Mucosa of gallbladder (tissue), 1 donor: ENCODE data around the gene EIF3F. TPM values are rescaled to one million over a fixed set of nuclear protein-coding genes. Genes with fewer than 3 reads are reported as not detected.
A peak's percentile ranks its signal among the peaks of the same experiment; 100 is the strongest.

Source experiments
- DNase-seq: peaks from one replicate; pipeline ENCODE4 v3.0.0-alpha.2; 2020; ENCODE audit warnings: low spot score
- total RNA-seq: library from RNA; stranded (reverse); gene quantifications from one replicate; pipeline ENCODE4 v1.2.1, GENCODE V29; 2021
- donor health status: DM: no; HTN: no; CAD: no.

Gene EIF3F
- total RNA-seq, 1 donor from 2014 or later, result 251 TPM

DNA sequence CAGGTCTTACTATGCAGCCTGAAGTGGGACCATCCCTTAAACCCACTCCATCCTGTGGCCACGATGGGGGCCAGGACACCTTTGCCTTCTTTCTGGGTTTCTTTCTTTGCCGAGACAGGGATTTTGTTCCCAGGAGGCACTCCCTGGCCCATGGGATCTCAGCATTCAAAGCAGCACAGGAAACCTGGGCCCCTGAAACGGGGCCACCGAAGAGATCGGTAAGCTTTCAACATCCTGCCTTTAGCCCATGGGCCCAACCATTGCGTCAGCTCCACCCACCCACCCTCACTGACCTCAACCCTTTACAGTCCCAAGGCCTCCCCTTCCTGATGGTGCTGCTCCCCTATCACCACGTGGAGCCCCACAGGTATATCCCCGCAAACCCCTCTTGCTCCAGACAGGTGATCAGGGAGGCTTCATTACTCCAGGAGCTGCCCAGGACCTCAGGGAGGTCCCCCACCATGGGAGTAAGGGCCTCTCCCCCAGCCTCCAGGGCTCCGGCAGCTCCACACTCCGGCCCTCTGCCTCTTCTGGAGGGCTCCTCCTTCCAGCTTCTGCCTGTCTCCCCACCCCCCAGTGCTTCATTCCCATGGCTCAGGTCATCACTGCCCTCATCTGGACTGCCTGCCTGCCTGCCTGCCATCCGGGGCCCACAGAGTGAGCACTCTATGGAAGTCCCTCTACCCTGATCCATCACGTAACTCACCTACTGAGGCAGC is 51.8 kb downstream of the EIF3F start:
- peak; percentile 8 for DNase-seq

DNA sequence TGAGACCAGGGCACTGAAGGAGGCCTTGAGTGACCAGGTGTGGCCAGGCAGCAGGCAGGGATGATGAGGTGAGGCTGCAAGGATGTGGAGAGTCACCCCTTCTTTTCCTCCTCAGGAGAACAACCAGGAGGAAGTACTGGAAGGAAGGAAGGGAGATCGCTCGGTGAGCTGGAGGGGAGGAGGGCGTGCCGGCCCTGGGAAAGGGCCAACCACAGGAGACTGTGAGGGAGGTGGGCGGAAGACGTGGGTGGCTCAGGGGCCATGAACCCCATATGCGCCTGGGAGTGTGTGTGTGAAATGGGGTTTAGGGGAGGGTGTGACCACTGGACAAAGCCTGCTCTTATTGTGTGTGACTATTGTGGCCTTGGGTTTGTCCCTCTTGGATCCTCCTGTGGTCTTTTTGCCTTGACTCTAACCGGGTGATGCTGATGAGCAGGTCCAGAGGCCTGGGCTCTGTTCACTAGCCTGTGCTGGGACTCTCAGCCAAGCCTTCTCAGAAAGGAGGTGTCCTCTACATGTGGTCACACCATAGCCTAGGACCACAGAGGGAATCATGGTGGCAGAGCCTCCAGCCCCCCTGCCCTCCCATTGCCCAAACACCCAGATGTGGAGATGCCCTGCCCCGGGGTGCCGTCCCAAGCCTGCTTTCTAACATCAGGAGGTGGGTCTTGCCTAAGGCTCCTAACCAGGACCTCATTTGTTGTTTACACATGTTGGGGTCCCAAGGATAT is 52.6 kb downstream of the EIF3F start:
- peak; percentile 7 for DNase-seq

DNA sequence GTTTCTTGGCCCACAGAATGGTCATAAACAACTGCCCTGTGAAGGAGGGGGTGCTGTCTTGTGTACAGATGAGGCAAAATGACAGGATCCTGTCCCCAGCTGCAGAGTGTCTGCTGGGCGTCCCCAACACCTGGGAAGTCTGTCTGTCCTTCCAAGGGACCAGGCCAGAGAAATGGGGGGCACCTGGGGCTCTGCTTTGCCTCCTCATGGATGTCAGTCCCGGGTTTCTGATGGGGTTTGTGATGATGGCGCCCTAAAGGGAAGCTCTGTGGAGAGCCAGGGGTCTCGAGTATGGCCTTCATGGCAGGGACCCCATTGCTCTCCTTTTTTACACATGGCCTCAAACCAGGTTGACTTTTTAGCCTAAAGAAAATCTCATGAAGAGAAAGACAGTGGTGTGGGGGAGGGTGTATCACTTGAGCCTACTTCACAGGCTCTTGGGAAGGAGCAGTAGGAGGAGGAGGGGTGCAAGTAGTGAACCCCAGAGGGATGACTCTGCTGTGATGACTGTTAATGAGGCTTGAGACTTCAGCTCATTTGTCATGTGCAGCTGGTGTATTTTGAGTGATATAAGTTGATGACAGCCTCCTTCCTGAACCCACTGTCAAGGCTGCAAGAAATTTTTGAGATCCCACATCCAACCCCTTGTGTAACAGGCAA is 53.3 kb downstream of the EIF3F start:
- DNase-seq, result peak; percentile 2

DNA sequence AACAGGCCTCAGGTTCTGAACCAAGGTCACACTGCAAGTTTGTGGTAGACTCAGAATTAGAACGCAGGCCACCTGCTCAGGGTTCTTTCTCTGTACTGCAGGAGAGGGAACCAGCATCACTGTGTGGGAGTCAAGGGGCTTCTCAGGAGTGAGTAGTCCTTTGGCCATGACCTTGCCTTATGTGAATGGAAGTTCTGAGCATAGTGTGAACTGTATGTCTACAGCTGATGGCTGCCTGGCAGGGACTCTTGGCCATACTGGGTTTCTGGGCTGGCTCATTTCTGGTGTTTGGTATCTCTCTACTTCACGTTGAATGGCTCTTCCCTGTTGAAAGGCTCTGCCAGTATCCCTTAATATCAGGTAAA is 53.8 kb downstream of the EIF3F start:
- peak; percentile 5 for DNase-seq

DNA sequence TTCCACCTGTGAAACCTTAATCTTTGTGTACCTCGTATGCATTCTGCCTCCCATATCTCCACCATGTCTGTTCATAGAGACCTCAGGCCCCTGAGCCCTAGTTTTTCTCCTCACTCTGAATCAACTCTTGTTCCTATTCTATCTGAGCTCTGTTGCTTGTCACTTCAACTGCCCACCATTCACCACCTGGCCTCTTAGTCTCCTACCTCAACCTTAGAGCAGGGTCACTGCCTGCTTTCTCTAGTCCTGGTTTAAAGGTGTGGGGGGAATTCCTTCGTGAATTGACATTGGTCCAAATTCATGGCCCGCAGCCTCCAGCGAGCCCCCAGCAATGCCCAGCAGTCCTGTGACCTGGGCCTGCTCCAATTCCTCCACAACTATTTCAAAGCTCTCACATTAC is 54.4 kb downstream of the EIF3F start:
- DNase-seq, result no peak

DNA sequence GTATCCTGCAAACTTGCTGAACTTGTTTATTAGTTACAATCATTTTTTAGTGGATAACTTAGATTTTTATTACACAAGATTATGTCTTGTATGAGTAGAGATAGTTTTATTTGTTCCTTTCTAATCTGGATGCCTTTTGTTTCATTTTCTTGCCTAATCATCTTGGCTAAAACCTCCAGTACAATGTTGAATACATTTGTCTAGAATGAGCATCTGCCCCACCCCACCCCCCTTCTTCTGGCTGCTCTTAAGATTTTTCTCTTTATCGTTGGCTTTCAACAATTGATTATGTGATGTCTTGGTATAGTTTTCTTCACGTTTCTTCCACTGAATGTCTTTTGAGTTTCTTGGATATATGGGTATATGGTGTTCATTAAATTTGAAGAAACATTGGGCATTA is 56.6 kb downstream of the EIF3F start:
- peak; percentile 1 for DNase-seq

DNA sequence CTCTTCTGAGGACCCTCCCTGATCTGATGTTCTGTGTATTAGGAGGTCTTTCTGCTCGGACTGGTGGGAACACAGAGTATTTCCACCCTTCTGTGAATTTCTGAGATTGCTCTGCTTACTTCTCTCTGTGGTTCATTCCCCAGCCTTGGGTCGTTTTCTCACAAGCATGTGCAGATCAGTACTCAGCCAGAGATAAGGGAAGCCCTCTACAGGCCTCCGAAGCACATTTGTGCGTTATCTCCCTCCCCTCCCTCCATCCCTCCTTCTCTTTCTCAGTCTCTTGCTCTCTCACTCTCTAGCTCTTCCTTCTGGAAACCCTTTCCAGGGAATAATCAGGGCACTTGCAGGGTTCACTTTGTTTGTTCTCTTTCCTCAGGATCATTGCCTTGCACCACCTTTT is 58.7 kb downstream of the EIF3F start:
- DNase-seq, result peak; percentile 1

DNA sequence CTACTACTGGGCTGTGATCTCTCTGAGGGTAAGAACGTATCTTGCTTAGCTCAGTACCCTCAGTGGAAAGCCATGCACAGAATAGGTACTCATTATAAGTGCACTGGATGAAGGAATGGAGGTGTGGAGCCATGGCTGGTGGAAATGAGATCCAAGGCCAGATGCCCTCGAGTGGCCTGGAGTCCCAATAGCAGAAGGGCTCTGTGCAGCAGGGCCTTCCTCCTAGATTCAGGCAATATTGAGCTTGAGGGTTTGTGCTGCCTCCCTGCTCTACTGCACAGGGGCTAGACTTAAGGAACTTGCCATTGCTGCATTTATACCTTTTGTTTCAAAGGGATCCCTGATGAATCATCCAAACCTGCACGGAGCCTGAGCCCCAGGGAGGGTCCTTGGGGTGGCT is 60.2 kb downstream of the EIF3F start:
- no peak for DNase-seq

DNA sequence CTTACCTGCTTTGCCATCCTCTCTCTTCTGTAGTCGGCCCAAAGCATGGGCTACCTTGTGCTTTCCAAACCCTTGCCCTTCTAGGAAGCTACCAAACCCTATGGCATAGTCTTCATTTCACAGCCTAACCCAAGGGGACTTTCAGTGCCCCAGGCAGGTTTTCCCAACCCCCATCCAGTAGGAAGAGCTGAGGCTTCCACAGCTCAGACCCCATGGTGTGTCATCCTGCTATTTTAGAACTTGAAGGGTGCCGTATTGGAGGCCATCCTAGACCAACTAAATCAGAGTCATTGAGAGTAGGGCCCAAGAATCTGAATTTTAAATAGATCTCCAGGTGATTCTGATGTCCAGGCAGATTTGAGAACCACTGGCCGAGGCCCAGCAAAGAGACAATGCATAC is 61.9 kb downstream of the EIF3F start:
- no peak for DNase-seq

Other genes with a start within 250 kb of the EIF3F start
- gene OR5P2, start 190.4 kb upstream of the EIF3F start, total RNA-seq, result not detected
- gene OR5P3, start 156.5 kb upstream of the EIF3F start, total RNA-seq, result not detected
- not detected for gene OR10A6, start 56.1 kb upstream of the EIF3F start, total RNA-seq
- not detected for gene OR10A3, start 45.6 kb upstream of the EIF3F start, total RNA-seq
- gene NLRP10, start 21.9 kb upstream of the EIF3F start, total RNA-seq, result not detected
- gene TUB, start 93.9 kb downstream of the EIF3F start, total RNA-seq, result 11.3 TPM
- gene RIC3, start 181.7 kb downstream of the EIF3F start, total RNA-seq, result 23.8 TPM